MM.1S (cell line): ENCODE measurements around the gene RNF111.

ENCODE experiments used
- EZH2 ChIP-seq: fragments of 300-600 bp; sonication (generic); optimal IDR thresholded peaks from 2 replicates; pipeline ENCODE3; 2017; ENCODE audit warnings: low read depth, mild to moderate bottlenecking, antibody characterized with exemption, low read length, mixed read lengths
- EZH2phosphoT487 ChIP-seq: fragments of 300-600 bp; sonication (generic); IDR thresholded peaks from 2 replicates; pipeline ENCODE4 v1.6.1; 2018; ENCODE audit warnings: antibody characterized with exemption, low read length
- TF ChIP-seq, protein P1 (sequence below): fragments of 300-600 bp; sonication (generic); IDR thresholded peaks from 2 replicates; pipeline ENCODE4 v1.5.1; 2016; ENCODE audit warnings: antibody characterized with exemption, low read length, mixed read lengths

DNA sequence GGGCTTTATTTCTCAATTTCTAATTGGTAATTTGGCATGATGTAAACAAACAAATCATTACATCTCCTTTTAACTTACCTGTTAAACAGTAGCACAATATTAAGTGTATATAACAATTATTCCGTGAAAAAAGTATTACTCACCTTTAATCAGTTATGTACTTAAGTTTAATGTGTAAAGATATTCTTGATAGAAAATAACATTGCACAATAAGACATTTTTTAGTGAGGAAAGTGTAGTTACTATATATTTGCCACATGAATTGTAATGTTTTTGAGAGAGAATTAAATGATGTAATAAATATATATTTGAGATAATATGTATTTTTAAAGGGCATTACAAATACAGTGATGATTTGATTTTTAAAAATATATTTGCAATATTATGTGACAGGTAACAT lies 106.6 kb downstream of the RNF111 start:
- TF ChIP-seq, protein P1, sequence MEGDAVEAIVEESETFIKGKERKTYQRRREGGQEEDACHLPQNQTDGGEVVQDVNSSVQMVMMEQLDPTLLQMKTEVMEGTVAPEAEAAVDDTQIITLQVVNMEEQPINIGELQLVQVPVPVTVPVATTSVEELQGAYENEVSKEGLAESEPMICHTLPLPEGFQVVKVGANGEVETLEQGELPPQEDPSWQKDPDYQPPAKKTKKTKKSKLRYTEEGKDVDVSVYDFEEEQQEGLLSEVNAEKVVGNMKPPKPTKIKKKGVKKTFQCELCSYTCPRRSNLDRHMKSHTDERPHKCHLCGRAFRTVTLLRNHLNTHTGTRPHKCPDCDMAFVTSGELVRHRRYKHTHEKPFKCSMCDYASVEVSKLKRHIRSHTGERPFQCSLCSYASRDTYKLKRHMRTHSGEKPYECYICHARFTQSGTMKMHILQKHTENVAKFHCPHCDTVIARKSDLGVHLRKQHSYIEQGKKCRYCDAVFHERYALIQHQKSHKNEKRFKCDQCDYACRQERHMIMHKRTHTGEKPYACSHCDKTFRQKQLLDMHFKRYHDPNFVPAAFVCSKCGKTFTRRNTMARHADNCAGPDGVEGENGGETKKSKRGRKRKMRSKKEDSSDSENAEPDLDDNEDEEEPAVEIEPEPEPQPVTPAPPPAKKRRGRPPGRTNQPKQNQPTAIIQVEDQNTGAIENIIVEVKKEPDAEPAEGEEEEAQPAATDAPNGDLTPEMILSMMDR = no peak
- TF ChIP-seq EZH2 (no peak), EZH2phosphoT487 (no peak)
